A549 (cell line): ENCODE measurements around the gene GRID1. TPM values are rescaled to one million over a fixed set of nuclear protein-coding genes. Genes with fewer than 3 reads are reported as not detected.

ENCODE experiments used
- ATAC-seq, 2 experiments: fragments of 200-7000 bp in 1 of 2; fragments of >200 bp in 1 of 2; cut with Nextera tagmentation in 1 of 2; cut with Tn5 transposase in 1 of 2; 3 replicates each; pipeline versions ENCODE4 v1.8.0 to v1.9.1; 2018 to 2020; ENCODE audit warnings: mild to moderate bottlenecking in 1 of 2, moderate library complexity in 1 of 2
- CTCF ChIA-PET: fragments of 300-600 bp; sonication (Branson Sonifier 250); formaldehyde crosslinking; extraction: SDS; loops from one replicate; lab custom pipeline; 2021; ENCODE audit warnings: antibody characterized with exemption, inconsistent platforms; lab: Yijun Ruan, JAX
- POLR2A ChIA-PET: fragments of 350-600 bp; formaldehyde crosslinking; extraction: SDS; loops from one replicate; lab custom pipeline; 2021; ENCODE audit warnings: antibody characterized with exemption, inconsistent platforms; lab: Yijun Ruan, JAX
- DNase-seq, 2 experiments: peaks; one replicate each; pipeline versions ENCODE4 v3.0.0 to v3.0.0-alpha.2; 2011 to 2016; ENCODE audit warnings: low read depth in 1 of 2, low spot score in 1 of 2
- FAIRE-seq: peaks from 2 replicates; lab custom pipeline; 2011; peaks lifted over from hg19 to GRCh38; lab: Jason Lieb, UNC
- H3K27ac ChIP-seq, 2 experiments: fragments of >200 bp; sonication (Bioruptor Twin); formaldehyde crosslinking; 3 replicates each; pipeline ENCODE4 v1.5.1; 2016 to 2017
- H3K4me1 ChIP-seq: fragments of >200 bp; sonication (Bioruptor Twin); formaldehyde crosslinking; 3 replicates; pipeline ENCODE4 v1.6.1; 2016
- H3K4me2 ChIP-seq: fragments of >200 bp; sonication (Bioruptor Twin); formaldehyde crosslinking; 3 replicates; pipeline ENCODE4 v1.6.1; 2016
- H3K4me3 ChIP-seq: fragments of >200 bp; sonication (Bioruptor Twin); formaldehyde crosslinking; 3 replicates; pipeline ENCODE4 v1.5.1; 2016
- H3K9me3 ChIP-seq: fragments of >200 bp; sonication (Bioruptor Twin); formaldehyde crosslinking; 3 replicates; pipeline ENCODE4 v1.6.1; 2016
- EP300 ChIP-seq, 2 experiments: fragments of >200 bp; sonication (Bioruptor Twin); formaldehyde crosslinking; IDR thresholded peaks; 2 replicates in 1 of 2; 3 replicates in 1 of 2; pipeline ENCODE4 v1.6.1; 2016 to 2017
- ESRRA ChIP-seq: fragments of 150-350 bp; IDR thresholded peaks from 2 replicates; pipeline ENCODE4 v1.6.1; 2014; ENCODE audit warnings: mild to moderate bottlenecking, low read length, borderline replicate concordance
- FOSB ChIP-seq: fragments of 250-450 bp; sonication (Bioruptor Pico); IDR thresholded peaks from 2 replicates; pipeline ENCODE4 v1.5.0; 2020; ENCODE audit warnings: mild to moderate bottlenecking, moderate library complexity
- FOXS1 ChIP-seq: fragments of 250-450 bp; sonication (Bioruptor Pico); IDR thresholded peaks from 2 replicates; pipeline ENCODE4 v1.5.0; 2020; ENCODE audit warnings: mild to moderate bottlenecking, moderate library complexity
- GATA3 ChIP-seq: IDR thresholded peaks from 2 replicates; pipeline ENCODE4 v1.6.1; 2012; ENCODE audit warnings: borderline replicate concordance
- HDAC2 ChIP-seq: fragments of 200-600 bp; sonication (generic); IDR thresholded peaks from 2 replicates; pipeline ENCODE4 v1.6.1; 2016
- HEYL ChIP-seq: fragments of 250-450 bp; sonication (Bioruptor Pico); IDR thresholded peaks from 2 replicates; pipeline ENCODE4 v1.8.0; 2021; ENCODE audit warnings: mild to moderate bottlenecking, moderate library complexity
- HOXA7 ChIP-seq: fragments of 250-450 bp; sonication (Bioruptor Pico); IDR thresholded peaks from 2 replicates; pipeline ENCODE4 v1.5.0; 2020; ENCODE audit warnings: mild to moderate bottlenecking, moderate library complexity
- HOXB13 ChIP-seq: fragments of 250-450 bp; sonication (Bioruptor Pico); IDR thresholded peaks from 2 replicates; pipeline ENCODE4 v1.5.0; 2020; ENCODE audit warnings: low read depth, mild to moderate bottlenecking, moderate library complexity
- JUN ChIP-seq, 2 experiments: fragments of >200 bp; sonication (Bioruptor Twin); formaldehyde crosslinking; IDR thresholded peaks; 2 replicates in 1 of 2; 3 replicates in 1 of 2; pipeline ENCODE4 v1.6.1; 2016 to 2017
- KDM5A ChIP-seq: fragments of 200-600 bp; sonication (generic); IDR thresholded peaks from 2 replicates; pipeline ENCODE4 v1.6.1; 2016; ENCODE audit warnings: antibody characterized with exemption, mild to moderate bottlenecking
- MAFK ChIP-seq: fragments of 450-650 bp; IDR thresholded peaks from 2 replicates; pipeline ENCODE4 v1.6.1; 2014; ENCODE audit not compliant: partially characterized antibody
- MYC ChIP-seq: IDR thresholded peaks from 2 replicates; pipeline ENCODE4 v1.6.1; 2012; ENCODE audit warnings: mild to moderate bottlenecking, inconsistent platforms, low read length, improper control_type of control experiment, borderline replicate concordance
- NFE2L2 ChIP-seq: fragments of 150-350 bp; conservative IDR thresholded peaks from 2 replicates; pipeline ENCODE4 v1.6.1; 2014; ENCODE audit warnings: low read length
- NR3C1 ChIP-seq: fragments of >200 bp; sonication (Bioruptor Twin); formaldehyde crosslinking; IDR thresholded peaks from 3 replicates; pipeline ENCODE4 v1.6.1; 2017
- SMC3 ChIP-seq: fragments of >200 bp; sonication (Bioruptor Twin); formaldehyde crosslinking; IDR thresholded peaks from 3 replicates; pipeline ENCODE4 v1.6.1; 2018; ENCODE audit warnings: inconsistent platforms
- SREBF2 ChIP-seq: fragments of 450-650 bp; IDR thresholded peaks from 2 replicates; pipeline ENCODE4 v1.6.1; 2014; ENCODE audit warnings: mild to moderate bottlenecking, moderate library complexity
- TFCP2L1 ChIP-seq: fragments of 250-450 bp; sonication (Bioruptor Pico); IDR thresholded peaks from 2 replicates; pipeline ENCODE4 v1.5.0; 2021; ENCODE audit warnings: mild to moderate bottlenecking
- ZC3H11A ChIP-seq: fragments of 450-650 bp; IDR thresholded peaks from 2 replicates; pipeline ENCODE4 v1.6.1; 2014; ENCODE audit warnings: antibody characterized with exemption, mild to moderate bottlenecking
- ZSCAN20 ChIP-seq: fragments of 250-450 bp; sonication (Bioruptor Pico); IDR thresholded peaks from 2 replicates; pipeline ENCODE4 v1.8.0; 2022; ENCODE audit warnings: mild to moderate bottlenecking, moderate library complexity
- WGBS: methylation state at CpG from one replicate; pipeline ENCODE4 v1.1.6; 2017; ENCODE audit errors: missing lambda C conversion rate; 5-methylcytosine and 5-hydroxymethylcytosine counted together
- polyA plus RNA-seq, 4 experiments: library from polyadenylated mRNA; depleted of rRNA in 3 of 4; stranded (reverse); fragments of >200 nt; fragmentation: RNase III in 1 of 4; extraction: RNeasy Plus Mini Kit Qiagen cat#74134 plus additional on column Dnase treatment in 1 of 4; gene quantifications; 2 replicates in 3 of 4; 3 replicates in 1 of 4; pipeline ENCODE4 v1.2.3, GENCODE V29; 2011 to 2017
- TF ChIP-seq, protein P1 (sequence below): fragments of 250-450 bp; sonication (Bioruptor Pico); IDR thresholded peaks from 2 replicates; pipeline ENCODE4 v1.5.0; 2021; ENCODE audit warnings: mild to moderate bottlenecking, moderate library complexity, borderline replicate concordance
- TF ChIP-seq, protein P2 (sequence below): fragments of >200 bp; sonication (Bioruptor Twin); formaldehyde crosslinking; IDR thresholded peaks from 2 replicates; pipeline ENCODE4 v1.6.1; 2016
- TF ChIP-seq, protein P3 (sequence below): IDR thresholded peaks from 2 replicates; pipeline ENCODE4 v1.6.1; 2012; ENCODE audit warnings: low read depth, borderline replicate concordance

GRID1 gene
- polyA plus RNA-seq, 2 of the 4 experiments (the other 2 are of a cell fraction): 0.14 to 0.30 TPM

DNA sequence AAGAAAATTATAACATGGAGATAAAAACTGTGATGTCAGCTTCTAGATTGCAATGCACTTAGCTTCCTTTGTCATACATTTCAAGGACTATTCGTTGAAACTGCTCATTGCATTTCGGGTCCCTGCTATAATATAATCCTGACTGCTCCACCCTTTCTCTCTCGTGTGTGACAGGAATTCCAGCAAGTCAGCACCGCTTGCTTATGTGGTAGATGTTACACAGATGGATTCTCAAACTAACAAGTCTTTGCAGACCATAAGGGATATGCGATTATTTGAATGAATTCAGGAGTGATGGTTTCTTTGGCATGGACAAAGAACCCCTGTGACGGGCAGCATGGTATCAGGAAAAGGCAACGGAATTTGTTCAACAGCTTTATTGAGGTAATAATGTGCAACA is 184.0 kb downstream of the GRID1 start:
- H3K4me2 ChIP-seq: no peak overlapping the region

DNA sequence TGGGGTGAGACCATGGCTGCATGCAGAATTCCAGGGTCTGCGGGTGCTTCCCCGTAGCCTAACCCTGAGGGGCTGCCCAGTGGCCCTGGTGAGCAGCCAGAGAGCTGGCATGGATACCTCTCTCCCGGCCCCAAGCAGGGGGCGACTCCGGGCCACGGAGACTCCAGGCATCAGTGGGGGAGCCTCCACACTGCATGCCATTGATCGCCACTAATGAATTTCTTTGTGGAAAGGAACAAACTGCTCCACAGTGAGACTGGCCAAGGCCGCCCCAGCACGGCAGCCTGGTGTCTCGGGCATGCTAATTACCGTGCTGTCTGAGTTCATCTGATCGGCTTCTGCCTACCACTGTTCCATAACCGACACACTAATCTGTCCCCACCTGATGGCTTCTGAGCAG is 184.4 kb downstream of the GRID1 start:
- Histone ChIP-seq H3K9me3 (no peaks in the 10 kb centered on the region), H3K4me1 (no peaks in the 10 kb centered on the region), H3K4me2 (no peak overlapping the region), H3K4me3 (no peak overlapping the region), H3K27ac (no peak overlapping the region)
- WGBS: 40% methylated on average over 7 of the region's 13 CpGs
- TF ChIP-seq, protein P1, sequence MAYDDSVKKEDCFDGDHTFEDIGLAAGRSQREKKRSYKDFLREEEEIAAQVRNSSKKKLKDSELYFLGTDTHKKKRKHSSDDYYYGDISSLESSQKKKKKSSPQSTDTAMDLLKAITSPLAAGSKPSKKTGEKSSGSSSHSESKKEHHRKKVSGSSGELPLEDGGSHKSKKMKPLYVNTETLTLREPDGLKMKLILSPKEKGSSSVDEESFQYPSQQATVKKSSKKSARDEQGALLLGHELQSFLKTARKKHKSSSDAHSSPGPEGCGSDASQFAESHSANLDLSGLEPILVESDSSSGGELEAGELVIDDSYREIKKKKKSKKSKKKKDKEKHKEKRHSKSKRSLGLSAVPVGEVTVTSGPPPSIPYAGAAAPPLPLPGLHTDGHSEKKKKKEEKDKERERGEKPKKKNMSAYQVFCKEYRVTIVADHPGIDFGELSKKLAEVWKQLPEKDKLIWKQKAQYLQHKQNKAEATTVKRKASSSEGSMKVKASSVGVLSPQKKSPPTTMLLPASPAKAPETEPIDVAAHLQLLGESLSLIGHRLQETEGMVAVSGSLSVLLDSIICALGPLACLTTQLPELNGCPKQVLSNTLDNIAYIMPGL (CRISPR knock-in tag): no peak
- TF ChIP-seq, protein P2, sequence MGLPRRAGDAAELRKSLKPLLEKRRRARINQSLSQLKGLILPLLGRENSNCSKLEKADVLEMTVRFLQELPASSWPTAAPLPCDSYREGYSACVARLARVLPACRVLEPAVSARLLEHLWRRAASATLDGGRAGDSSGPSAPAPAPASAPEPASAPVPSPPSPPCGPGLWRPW: no peak
- TF ChIP-seq ZC3H11A (no peak), ZSCAN20 (no peak), GATA3 (no peak)
- TF ChIP-seq, protein P3, sequence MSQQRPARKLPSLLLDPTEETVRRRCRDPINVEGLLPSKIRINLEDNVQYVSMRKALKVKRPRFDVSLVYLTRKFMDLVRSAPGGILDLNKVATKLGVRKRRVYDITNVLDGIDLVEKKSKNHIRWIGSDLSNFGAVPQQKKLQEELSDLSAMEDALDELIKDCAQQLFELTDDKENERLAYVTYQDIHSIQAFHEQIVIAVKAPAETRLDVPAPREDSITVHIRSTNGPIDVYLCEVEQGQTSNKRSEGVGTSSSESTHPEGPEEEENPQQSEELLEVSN: no peak
- ATAC-seq: no peak
- ChIA-PET CTCF (no interaction called here), POLR2A (no interaction called here)
- FAIRE-seq: no peak
- no peak for DNase-seq

More for the DNA sequence above, 184.0 kb downstream of the GRID1 start:
- no peak overlapping the region for H3K27ac ChIP-seq
- no peak for FAIRE-seq
- no peak overlapping the region for H3K4me3 ChIP-seq
- CTCF ChIA-PET: no interaction called here
- H3K9me3 ChIP-seq: no peaks in the 10 kb centered on the region
- POLR2A ChIA-PET: no interaction called here
- no peak for DNase-seq
- WGBS: 24% methylated on average over 7 of the region's 7 CpGs
- no peaks in the 10 kb centered on the region for H3K4me1 ChIP-seq
- no peak for ATAC-seq
- TF ChIP-seq HEYL (CRISPR knock-in tag): no peak
- TF ChIP-seq NR3C1: no peak
- TF ChIP-seq HDAC2: no peak
- TF ChIP-seq KDM5A: no peak
- no peak for TF ChIP-seq MYC
- TF ChIP-seq JUN (IDR thresholded peaks at IDR 0.05): no peak
- no peak for TF ChIP-seq HOXA7 (CRISPR knock-in tag)
- no peak for TF ChIP-seq HOXB13 (CRISPR knock-in tag)
- TF ChIP-seq FOSB (CRISPR knock-in tag): no peak
- no peak for TF ChIP-seq FOXS1 (CRISPR knock-in tag)
- TF ChIP-seq MAFK: no peak
- TF ChIP-seq, protein P3: no peak
- no peak for TF ChIP-seq TFCP2L1 (CRISPR knock-in tag)
- TF ChIP-seq SMC3: no peak
- no peak for TF ChIP-seq ESRRA
- no peak for TF ChIP-seq SREBF2
- no peak for TF ChIP-seq NFE2L2

DNA sequence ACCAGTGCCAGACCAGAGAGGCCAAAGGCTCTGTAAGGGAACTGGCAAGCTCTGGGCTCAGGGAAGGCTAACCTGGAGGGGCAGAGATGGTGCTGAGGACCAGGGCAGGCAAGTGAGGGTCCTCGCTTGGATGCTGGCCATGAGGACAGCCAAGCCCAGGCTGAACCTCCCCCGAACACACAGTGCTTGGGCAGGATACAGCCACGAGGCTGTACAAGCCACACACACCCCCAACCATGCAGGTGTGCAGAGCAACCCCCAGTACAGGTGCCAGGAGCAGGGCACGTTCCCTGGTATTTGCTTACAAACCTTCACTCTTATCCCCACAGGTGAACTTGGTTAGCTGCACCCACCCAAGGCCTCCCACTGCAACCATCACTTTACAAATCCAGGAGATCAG is 185.7 kb downstream of the GRID1 start:
- Histone ChIP-seq H3K27ac (no peak overlapping the region), H3K4me3 (no peak overlapping the region), H3K4me1 (no peaks in the 10 kb centered on the region), H3K4me2 (no peak overlapping the region), H3K9me3 (no peaks in the 10 kb centered on the region)
- CTCF ChIA-PET: no interaction called here
- POLR2A ChIA-PET: no interaction called here
- 10% methylated on average over 4 of the region's 4 CpGs for WGBS
- DNase-seq (no peak), FAIRE-seq (no peak), ATAC-seq (no peak)
- TF ChIP-seq EP300 (IDR thresholded peaks at IDR 0.05) (no peak), HDAC2 (no peak)
